ENCODE results near the gene ATP12A.

The ATP12A gene

DNA sequence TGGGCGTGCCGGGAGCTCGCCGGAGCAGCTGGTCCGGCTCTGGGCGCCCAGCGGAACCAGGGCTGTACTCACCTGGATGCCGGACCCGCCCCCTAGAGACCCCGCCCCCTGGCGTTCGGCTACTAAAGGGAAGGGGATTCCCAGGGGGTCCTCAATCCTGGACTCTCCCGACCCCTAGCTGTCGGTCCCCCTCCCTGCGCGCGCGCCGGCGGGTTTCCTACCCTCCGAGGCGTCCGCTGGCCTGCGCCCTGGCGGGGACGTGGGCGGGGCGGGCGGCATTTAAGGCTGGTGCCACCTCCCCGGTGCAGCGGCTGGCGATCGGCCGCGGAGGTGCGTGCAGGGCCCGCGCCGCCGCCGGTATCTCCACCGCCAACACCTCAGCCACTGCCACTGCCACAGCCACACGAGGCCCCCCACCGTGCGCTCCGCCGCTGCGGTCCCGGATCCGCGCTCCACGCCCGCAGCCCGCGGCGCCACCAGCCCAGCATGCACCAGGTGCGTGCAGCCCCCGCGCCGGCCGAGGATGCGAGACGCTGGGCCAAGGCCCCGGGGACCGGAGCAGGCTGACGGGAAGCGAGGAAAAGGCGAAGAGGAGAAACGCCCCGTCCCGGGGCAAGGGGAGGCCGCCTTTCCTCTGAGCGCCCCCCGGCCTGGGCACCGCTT is at the start of gene ATP12A:
Gene ATP12A, plus strand, starts transcription at position 151 of the 663 bp plus-strand sequence. Its CDS starts 336 bp downstream, at position 487.
- POLR2A ChIA-PET = no interaction called here
- CTCF ChIA-PET = no interaction called here
- TF ChIP-seq NFRKB (IDR thresholded peaks at IDR 0.05) (no peak), TARDBP (IDR thresholded peaks at IDR 0.05) (no peak), FOXA1 (IDR thresholded peaks at IDR 0.05) (no peak), HDGF (IDR thresholded peaks at IDR 0.05; ENCODE audit: borderline replicate concordance) (no peak), ARNT (IDR thresholded peaks at IDR 0.05) (no peak), SP1 (IDR thresholded peaks at IDR 0.05) (no peak), SUZ12 (IDR thresholded peaks at IDR 0.05) (no peak), LEF1 (IDR thresholded peaks at IDR 0.05; ENCODE audit: borderline replicate concordance) (no peak), FOXK2 (IDR thresholded peaks at IDR 0.05) (no peak), ZNF384 (IDR thresholded peaks at IDR 0.05) (no peak)
- TF ChIP-seq, protein P1, sequence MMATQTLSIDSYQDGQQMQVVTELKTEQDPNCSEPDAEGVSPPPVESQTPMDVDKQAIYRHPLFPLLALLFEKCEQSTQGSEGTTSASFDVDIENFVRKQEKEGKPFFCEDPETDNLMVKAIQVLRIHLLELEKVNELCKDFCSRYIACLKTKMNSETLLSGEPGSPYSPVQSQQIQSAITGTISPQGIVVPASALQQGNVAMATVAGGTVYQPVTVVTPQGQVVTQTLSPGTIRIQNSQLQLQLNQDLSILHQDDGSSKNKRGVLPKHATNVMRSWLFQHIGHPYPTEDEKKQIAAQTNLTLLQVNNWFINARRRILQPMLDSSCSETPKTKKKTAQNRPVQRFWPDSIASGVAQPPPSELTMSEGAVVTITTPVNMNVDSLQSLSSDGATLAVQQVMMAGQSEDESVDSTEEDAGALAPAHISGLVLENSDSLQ (IDR thresholded peaks at IDR 0.05) = no peak
- peak; percentile 16 for DNase-seq (ENCODE audit: extremely low spot score)

DNA sequence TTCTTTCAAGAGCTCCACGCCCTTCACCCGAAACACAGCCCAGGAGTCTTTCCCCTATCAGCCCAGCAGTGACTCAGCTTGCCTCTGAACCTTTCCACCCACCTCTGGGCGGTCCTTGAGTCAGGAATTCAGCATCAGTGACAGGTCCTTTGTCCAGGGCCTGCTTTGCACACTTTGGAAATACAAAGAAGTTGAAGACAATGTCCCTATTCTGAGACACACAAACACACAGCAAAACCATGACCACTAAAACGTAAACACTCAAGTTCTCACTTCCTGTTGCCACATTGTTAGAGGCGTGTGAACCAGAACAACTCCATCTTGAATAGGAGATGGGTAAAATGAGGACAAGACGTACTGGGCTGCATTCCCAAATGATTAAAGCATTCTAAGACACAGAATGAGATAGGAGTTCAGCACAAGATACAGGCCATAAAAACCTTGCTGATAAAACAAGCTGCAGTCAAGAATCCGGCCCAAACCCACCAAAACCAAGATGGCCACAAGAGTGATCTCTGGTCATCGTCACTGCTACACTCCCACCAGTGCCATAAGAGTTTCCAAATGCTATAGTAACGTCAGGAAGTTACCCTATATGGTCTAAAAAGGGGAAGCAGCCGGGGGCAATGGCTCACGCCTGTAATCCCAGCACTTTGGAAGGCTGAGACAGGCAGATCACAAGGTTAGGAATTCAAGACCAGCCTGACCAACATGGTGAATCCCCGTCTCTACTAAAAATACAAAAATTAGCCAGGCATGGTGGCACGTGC is 49.2 kb upstream of the ATP12A start:
- TF ChIP-seq FOXM1 (IDR thresholded peaks at IDR 0.05; ENCODE audit: borderline replicate concordance) = no peak
- ChIA-PET CTCF (no interaction called here), POLR2A (no interaction called here)
- DNase-seq (ENCODE audit: extremely low spot score) = no peak

DNA sequence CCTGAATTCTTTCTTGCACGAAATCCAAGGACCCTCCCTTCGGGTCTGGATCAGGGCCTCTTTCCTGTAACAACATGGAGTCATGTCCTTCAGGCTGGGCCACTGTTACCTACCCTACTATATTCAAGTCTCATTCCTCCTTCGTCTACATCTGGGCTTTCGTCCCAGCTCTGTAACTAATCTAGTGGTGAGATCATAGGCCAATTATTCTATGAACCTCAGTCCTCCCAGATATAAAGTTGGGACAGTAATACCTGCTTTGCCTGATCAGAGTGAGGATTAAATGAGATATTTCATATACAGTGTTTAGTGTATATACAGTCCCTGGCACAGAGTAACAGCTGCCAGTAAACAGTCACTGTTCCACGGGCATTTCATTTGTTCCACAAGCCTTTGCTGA is 48.3 kb upstream of the ATP12A start:
- ChIA-PET CTCF (no interaction called here), POLR2A (no interaction called here)
- no peak for DNase-seq (ENCODE audit: extremely low spot score)
- TF ChIP-seq BHLHE40 (IDR thresholded peaks at IDR 0.05; ENCODE audit: borderline replicate concordance) = no peak
- no peak for TF ChIP-seq NFRKB (IDR thresholded peaks at IDR 0.05)
- TF ChIP-seq, protein P1 (IDR thresholded peaks at IDR 0.05) = no peak
- no peak for TF ChIP-seq ZNF384 (IDR thresholded peaks at IDR 0.05)
- no peak for TF ChIP-seq ARNT (IDR thresholded peaks at IDR 0.05)
- TF ChIP-seq SP1 (IDR thresholded peaks at IDR 0.05) = no peak
- TF ChIP-seq ELF4 (IDR thresholded peaks at IDR 0.05) = no peak
- TF ChIP-seq FOXK2 (IDR thresholded peaks at IDR 0.05) = no peak
- no peak for TF ChIP-seq FOXA1 (IDR thresholded peaks at IDR 0.05)
- no peak for TF ChIP-seq SUZ12 (IDR thresholded peaks at IDR 0.05)
- no peak for TF ChIP-seq L3MBTL2 (conservative IDR thresholded peaks at IDR 0.05)
- TF ChIP-seq TARDBP (IDR thresholded peaks at IDR 0.05) = no peak
- TF ChIP-seq LEF1 (IDR thresholded peaks at IDR 0.05; ENCODE audit: borderline replicate concordance) = no peak
- no peak for TF ChIP-seq HDGF (IDR thresholded peaks at IDR 0.05; ENCODE audit: borderline replicate concordance)
- TF ChIP-seq CTBP1 (IDR thresholded peaks at IDR 0.05; ENCODE audit: borderline replicate concordance) = no peak
- no peak for TF ChIP-seq FOXM1 (IDR thresholded peaks at IDR 0.05; ENCODE audit: borderline replicate concordance)

DNA sequence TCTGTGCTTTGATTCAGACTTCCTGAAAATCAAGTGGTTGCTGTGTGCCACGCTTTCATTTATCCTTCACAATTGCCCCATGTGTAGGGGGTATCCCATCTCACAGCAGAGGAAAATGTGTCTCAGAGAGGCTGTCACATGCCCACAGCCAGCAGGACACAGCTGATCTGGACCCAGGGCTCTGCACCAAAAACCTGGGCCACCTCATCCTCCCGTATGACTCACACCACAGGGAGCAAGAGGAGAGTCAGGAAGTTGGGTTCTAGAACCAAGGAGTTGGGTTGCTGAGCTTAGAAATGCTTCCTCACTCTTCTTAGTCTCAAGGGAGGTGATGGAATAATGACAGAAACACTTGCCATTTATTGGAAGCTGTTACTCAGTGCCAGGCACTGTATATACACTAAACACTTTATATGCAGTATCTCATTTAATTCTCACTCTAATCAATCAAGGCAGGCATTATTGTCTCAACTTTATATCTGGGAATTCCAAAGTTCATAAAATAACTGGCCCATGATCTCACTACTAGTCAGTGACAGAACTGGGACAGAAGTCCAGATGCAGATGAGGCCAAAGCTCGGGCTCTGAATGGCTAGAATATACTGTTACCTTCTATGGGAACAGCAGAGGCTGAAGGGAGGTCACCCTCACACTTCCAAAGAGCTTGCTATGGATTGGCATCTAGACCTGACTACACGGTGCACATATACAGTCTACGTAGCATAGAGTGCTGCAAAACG is 47.7 kb upstream of the ATP12A start:
- TF ChIP-seq LEF1 (IDR thresholded peaks at IDR 0.05; ENCODE audit: borderline replicate concordance) = no peak
- no peak for TF ChIP-seq NFRKB (IDR thresholded peaks at IDR 0.05)
- no peak for TF ChIP-seq HDGF (IDR thresholded peaks at IDR 0.05; ENCODE audit: borderline replicate concordance)
- no peak for TF ChIP-seq TARDBP (IDR thresholded peaks at IDR 0.05)
- no peak for TF ChIP-seq CTBP1 (IDR thresholded peaks at IDR 0.05; ENCODE audit: borderline replicate concordance)
- no peak for TF ChIP-seq L3MBTL2 (conservative IDR thresholded peaks at IDR 0.05)
- no peak for TF ChIP-seq ARNT (IDR thresholded peaks at IDR 0.05)
- no peak for TF ChIP-seq SUZ12 (IDR thresholded peaks at IDR 0.05)
- TF ChIP-seq, protein P1 (IDR thresholded peaks at IDR 0.05) = no peak
- DNase-seq (ENCODE audit: extremely low spot score) = no peak
- ChIA-PET CTCF (no interaction called here), POLR2A (no interaction called here)

DNA sequence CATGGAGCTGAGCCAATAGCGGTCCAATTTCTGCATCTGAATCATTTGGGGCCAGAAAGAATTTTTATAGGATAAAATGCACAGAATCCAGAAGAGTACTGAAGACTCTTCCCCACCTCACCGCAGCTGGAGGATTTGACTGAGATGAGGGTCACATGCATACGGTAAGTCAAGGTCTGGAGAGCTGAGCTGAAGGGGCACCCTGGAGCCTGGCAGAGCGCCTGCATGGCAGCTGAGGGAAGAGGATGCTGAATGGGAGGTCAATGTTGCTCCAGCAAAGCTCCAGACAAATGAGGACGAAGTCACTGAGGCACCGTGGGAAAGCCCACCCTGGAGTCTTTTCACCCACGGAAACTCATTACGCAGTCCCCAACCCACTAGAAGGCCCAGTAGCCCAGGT is 43.4 kb upstream of the ATP12A start:
- ChIA-PET POLR2A (no interaction called here), CTCF (no interaction called here)
- TF ChIP-seq FOXK2 (IDR thresholded peaks at IDR 0.05) (no peak), ELF4 (IDR thresholded peaks at IDR 0.05) (no peak), HDGF (IDR thresholded peaks at IDR 0.05; ENCODE audit: borderline replicate concordance) (no peak), CTBP1 (IDR thresholded peaks at IDR 0.05; ENCODE audit: borderline replicate concordance) (no peak), ZNF384 (IDR thresholded peaks at IDR 0.05) (no peak), L3MBTL2 (conservative IDR thresholded peaks at IDR 0.05) (no peak), TARDBP (IDR thresholded peaks at IDR 0.05) (no peak), ARNT (IDR thresholded peaks at IDR 0.05) (no peak), FOXA1 (IDR thresholded peaks at IDR 0.05) (no peak), SUZ12 (IDR thresholded peaks at IDR 0.05) (no peak), LEF1 (IDR thresholded peaks at IDR 0.05; ENCODE audit: borderline replicate concordance) (no peak), SP1 (IDR thresholded peaks at IDR 0.05) (no peak), FOXM1 (IDR thresholded peaks at IDR 0.05; ENCODE audit: borderline replicate concordance) (no peak), BHLHE40 (IDR thresholded peaks at IDR 0.05; ENCODE audit: borderline replicate concordance) (no peak), NFRKB (IDR thresholded peaks at IDR 0.05) (no peak)
- TF ChIP-seq, protein P1 (IDR thresholded peaks at IDR 0.05) = no peak
- DNase-seq (ENCODE audit: extremely low spot score) = no peak

Data from HEK293T (cell line).